ENCODE data around the gene MAPK1IP1L. TPM values are rescaled to one million over a fixed set of nuclear protein-coding genes. Genes with fewer than 3 reads are reported as not detected.

The MAPK1IP1L gene
- total and polyA plus RNA-seq, 4 donors, result 25.8 to 87.4 (median 49.1) TPM

DNA sequence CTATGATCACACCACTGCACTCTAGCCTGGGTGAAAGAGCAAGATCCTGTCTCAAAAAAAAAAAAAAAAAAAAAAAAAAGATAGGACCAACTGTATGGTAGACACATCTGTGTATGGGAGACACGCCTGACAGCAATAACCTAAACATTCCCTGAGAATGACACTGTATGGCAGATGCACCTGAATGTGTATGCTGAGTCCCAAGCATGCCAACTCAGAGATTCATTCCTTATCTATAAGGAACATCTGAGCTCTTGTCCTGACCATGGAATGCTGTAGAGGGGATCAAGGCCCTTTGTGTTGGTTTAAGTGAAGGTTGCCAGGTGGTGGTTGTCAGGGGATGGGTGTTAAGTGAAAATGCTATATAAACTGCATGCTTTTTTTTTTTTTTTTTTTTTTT is 58.4 kb downstream of the MAPK1IP1L start:
- DNase-seq (no peak), ATAC-seq (ENCODE audit: insufficient read depth, low FRiP score) (no peak)
- 100% methylated on average over 1 of the region's 1 CpG for WGBS, 2 donors
- TF ChIP-seq, protein P1, sequence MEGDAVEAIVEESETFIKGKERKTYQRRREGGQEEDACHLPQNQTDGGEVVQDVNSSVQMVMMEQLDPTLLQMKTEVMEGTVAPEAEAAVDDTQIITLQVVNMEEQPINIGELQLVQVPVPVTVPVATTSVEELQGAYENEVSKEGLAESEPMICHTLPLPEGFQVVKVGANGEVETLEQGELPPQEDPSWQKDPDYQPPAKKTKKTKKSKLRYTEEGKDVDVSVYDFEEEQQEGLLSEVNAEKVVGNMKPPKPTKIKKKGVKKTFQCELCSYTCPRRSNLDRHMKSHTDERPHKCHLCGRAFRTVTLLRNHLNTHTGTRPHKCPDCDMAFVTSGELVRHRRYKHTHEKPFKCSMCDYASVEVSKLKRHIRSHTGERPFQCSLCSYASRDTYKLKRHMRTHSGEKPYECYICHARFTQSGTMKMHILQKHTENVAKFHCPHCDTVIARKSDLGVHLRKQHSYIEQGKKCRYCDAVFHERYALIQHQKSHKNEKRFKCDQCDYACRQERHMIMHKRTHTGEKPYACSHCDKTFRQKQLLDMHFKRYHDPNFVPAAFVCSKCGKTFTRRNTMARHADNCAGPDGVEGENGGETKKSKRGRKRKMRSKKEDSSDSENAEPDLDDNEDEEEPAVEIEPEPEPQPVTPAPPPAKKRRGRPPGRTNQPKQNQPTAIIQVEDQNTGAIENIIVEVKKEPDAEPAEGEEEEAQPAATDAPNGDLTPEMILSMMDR (IDR thresholded peaks at IDR 0.05; ENCODE audit: control extremely low read depth, extremely low read depth), result no peak
- Histone ChIP-seq H3K27ac (ENCODE audit: low read depth in 1 of 2, low read length in 1 of 2) (no peak overlapping the region), H3K9me3 (ENCODE audit: control insufficient read depth in 4 of 4, insufficient read depth in 3 of 4, low read length in 3 of 4) (peaks cover 0 to 1% (median 0%) of the 10 kb centered on the region in 4 donors), H3K9ac (ENCODE audit: insufficient read depth in 1 of 2, low read length in 2 of 2) (no peak overlapping the region), H3K4me1 (ENCODE audit: control insufficient read depth in 5 of 5, insufficient read depth in 5 of 5, low read length in 5 of 5) (peaks cover 0 to 15% (median 0%) of the 10 kb centered on the region in 5 donors), H3K4me3 (no peak overlapping the region), H3K36me3 (ENCODE audit: control insufficient read depth in 4 of 4, insufficient read depth in 4 of 4, low read length in 4 of 4) (no peaks in the 10 kb centered on the region), H3K27me3 (ENCODE audit: control insufficient read depth in 3 of 3, insufficient read depth in 3 of 3, low read length in 2 of 3) (no peaks in the 10 kb centered on the region)

DNA sequence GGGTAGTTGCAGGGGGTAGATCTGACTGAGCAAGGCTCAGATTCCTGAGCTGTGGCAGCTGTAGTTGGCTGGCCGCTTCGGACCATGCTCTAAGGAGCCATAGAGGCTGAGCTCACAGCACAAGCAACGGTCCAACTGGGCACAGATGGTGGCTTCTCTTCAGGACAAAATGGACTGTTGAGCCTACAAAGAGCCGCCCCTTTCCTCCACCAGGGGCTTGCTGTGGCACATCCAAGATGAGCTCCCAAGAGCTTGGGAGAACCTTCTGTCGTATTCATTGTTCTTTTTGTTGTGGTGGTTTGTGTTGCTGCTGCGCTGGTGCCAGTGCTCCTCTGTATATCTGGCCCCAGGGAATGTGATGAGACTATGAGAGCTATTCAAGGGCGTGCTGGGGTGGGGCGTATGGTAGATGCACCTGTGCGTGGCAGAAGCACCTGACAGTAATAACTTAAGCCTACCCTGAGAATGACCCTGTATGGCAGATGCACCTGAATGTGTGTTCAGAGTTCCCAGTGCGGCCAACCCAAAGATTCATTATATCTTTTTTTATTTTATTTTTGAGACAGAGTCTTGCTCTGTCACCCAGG is 59.8 kb downstream of the MAPK1IP1L start:
- Histone ChIP-seq H3K27me3 (ENCODE audit: control insufficient read depth in 3 of 3, insufficient read depth in 3 of 3, low read length in 2 of 3) (no peaks in the 10 kb centered on the region), H3K36me3 (ENCODE audit: control insufficient read depth in 4 of 4, insufficient read depth in 4 of 4, low read length in 4 of 4) (no peaks in the 10 kb centered on the region), H3K9ac (ENCODE audit: insufficient read depth in 1 of 2, low read length in 2 of 2) (no peak overlapping the region), H3K27ac (ENCODE audit: low read depth in 1 of 2, low read length in 1 of 2) (no peak overlapping the region), H3K4me1 (ENCODE audit: control insufficient read depth in 5 of 5, insufficient read depth in 5 of 5, low read length in 5 of 5) (peaks cover 0 to 11% (median 0%) of the 10 kb centered on the region in 5 donors), H3K9me3 (ENCODE audit: control insufficient read depth in 4 of 4, insufficient read depth in 3 of 4, low read length in 3 of 4) (peaks cover 0 to 1% (median 0%) of the 10 kb centered on the region in 4 donors), H3K4me3 (no peak overlapping the region)
- TF ChIP-seq, protein P1 (IDR thresholded peaks at IDR 0.05; ENCODE audit: control extremely low read depth, extremely low read depth), result no peak
- DNase-seq, result no peak
- WGBS, 2 donors, result 84 to 95% methylated on average over 10 of the region's 10 CpGs
- no peak for ATAC-seq (ENCODE audit: insufficient read depth, low FRiP score)

DNA sequence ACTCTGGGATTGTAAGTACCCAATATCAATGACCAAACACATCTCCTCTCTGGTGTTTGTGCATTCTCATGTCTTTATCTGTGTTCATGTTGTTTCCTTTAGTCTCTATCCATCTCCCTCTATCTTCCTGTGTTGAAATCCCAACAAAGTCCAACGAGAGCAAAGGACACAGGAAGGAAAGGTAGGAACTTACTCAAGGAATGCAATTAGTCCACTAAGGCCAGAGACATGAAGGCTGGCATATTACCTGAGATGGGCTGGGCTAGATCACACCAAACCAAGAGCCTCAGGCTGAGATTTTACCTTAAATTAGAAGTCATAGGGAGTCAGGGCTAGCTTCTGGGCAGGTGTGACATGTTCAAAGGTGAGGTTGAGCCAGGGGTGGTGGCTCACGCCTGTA is 63.3 kb downstream of the MAPK1IP1L start:
- TF ChIP-seq, protein P1 (IDR thresholded peaks at IDR 0.05; ENCODE audit: control extremely low read depth, extremely low read depth), result no peak
- Histone ChIP-seq H3K27ac (ENCODE audit: low read depth in 1 of 2, low read length in 1 of 2) (no peak overlapping the region), H3K27me3 (ENCODE audit: control insufficient read depth in 3 of 3, insufficient read depth in 3 of 3, low read length in 2 of 3) (no peaks in the 10 kb centered on the region), H3K9me3 (ENCODE audit: control insufficient read depth in 4 of 4, insufficient read depth in 3 of 4, low read length in 3 of 4) (peaks cover 0 to 1% (median 0%) of the 10 kb centered on the region in 4 donors), H3K4me1 (ENCODE audit: control insufficient read depth in 5 of 5, insufficient read depth in 5 of 5, low read length in 5 of 5) (peaks cover 0 to 11% (median 0%) of the 10 kb centered on the region in 5 donors), H3K36me3 (ENCODE audit: control insufficient read depth in 4 of 4, insufficient read depth in 4 of 4, low read length in 4 of 4) (no peaks in the 10 kb centered on the region), H3K9ac (ENCODE audit: insufficient read depth in 1 of 2, low read length in 2 of 2) (no peak overlapping the region), H3K4me3 (no peak overlapping the region)
- DNase-seq, result no peak
- ATAC-seq (ENCODE audit: insufficient read depth, low FRiP score), result no peak
- 60 to 66% methylated on average over 2 of the region's 2 CpGs for WGBS, 2 donors

DNA sequence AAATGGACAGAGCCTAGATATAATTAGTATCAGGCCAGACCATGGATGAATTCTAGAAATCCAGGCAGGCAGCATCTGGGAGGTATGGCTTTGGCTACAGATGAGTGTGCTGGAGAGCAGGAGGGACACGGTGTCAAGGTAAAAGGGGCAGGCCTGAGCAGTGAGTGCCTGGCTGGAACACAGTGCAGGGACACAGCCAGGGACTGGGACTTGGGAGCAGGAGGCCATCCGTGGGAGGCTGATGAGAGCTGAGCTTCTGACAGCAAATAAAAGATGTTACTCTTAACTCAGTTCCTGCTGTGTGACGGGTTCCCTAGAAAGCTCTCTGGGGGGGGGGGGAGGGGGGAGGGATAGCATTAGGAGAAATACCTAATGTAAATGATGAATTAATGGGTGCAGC is 64.0 kb downstream of the MAPK1IP1L start:
- peaks cover 0 to 1% (median 0%) of the 10 kb centered on the region in 4 donors for H3K9me3 ChIP-seq (ENCODE audit: control insufficient read depth in 4 of 4, insufficient read depth in 3 of 4, low read length in 3 of 4)
- 75 to 85% methylated on average over 3 of the region's 3 CpGs for WGBS, 2 donors

More for the DNA sequence above, 64.0 kb downstream of the MAPK1IP1L start:
- H3K36me3 ChIP-seq (ENCODE audit: control insufficient read depth in 4 of 4, insufficient read depth in 4 of 4, low read length in 4 of 4), result no peaks in the 10 kb centered on the region
- H3K4me3 ChIP-seq, result no peak overlapping the region
- H3K4me1 ChIP-seq (ENCODE audit: control insufficient read depth in 5 of 5, insufficient read depth in 5 of 5, low read length in 5 of 5), result peaks cover 0 to 15% (median 0%) of the 10 kb centered on the region in 5 donors
- DNase-seq (no peak), ATAC-seq (ENCODE audit: insufficient read depth, low FRiP score) (no peak)
- TF ChIP-seq, protein P1 (IDR thresholded peaks at IDR 0.05; ENCODE audit: control extremely low read depth, extremely low read depth), result no peak
- H3K27me3 ChIP-seq (ENCODE audit: control insufficient read depth in 3 of 3, insufficient read depth in 3 of 3, low read length in 2 of 3), result no peaks in the 10 kb centered on the region
- no peak overlapping the region for H3K9ac ChIP-seq (ENCODE audit: insufficient read depth in 1 of 2, low read length in 2 of 2)
- H3K27ac ChIP-seq (ENCODE audit: low read depth in 1 of 2, low read length in 1 of 2), result no peak overlapping the region

All from lung (tissue), 12 donors.